Vagina (tissue), 2 donors: Measurements from ENCODE around the gene ST8SIA1. TPM values are rescaled to one million over a fixed set of nuclear protein-coding genes. Genes with fewer than 3 reads are reported as not detected.

ENCODE experiments used
- DNase-seq, 2 donors: peaks; one replicate each; pipeline ENCODE4 v3.0.0-alpha.2; 2017; ENCODE audit errors: extremely low spot score in 2 of 2
- H3K27ac ChIP-seq: fragments of 200-600 bp; sonication (generic); one replicate; pipeline ENCODE4 v1.5.1; 2019
- H3K27me3 ChIP-seq: fragments of 200-600 bp; sonication (generic); one replicate; pipeline ENCODE4 v1.5.1; 2019
- H3K36me3 ChIP-seq, 2 donors: fragments of 200-600 bp; sonication (generic); one replicate each; pipeline ENCODE4 v1.5.1; 2017 to 2019
- H3K4me1 ChIP-seq: fragments of 200-600 bp; sonication (generic); one replicate; pipeline ENCODE4 v1.5.1; 2019
- H3K4me3 ChIP-seq, 2 donors: fragments of 200-600 bp; sonication (generic); 1 replicate in 1 of 2; 2 replicates in 1 of 2; pipeline ENCODE4 v1.5.1; 2016 to 2019
- H3K9me3 ChIP-seq: fragments of 200-600 bp; sonication (generic); one replicate; pipeline ENCODE4 v1.5.1; 2019
- POLR2A ChIP-seq, 2 donors: fragments of 450-650 bp; IDR thresholded peaks; one replicate each; pipeline ENCODE4 v1.6.1; 2017; ENCODE audit warnings: antibody characterized with exemption in 2 of 2, mild to moderate bottlenecking in 2 of 2, moderate library complexity in 2 of 2
- POLR2AphosphoS5 ChIP-seq, 2 donors: sonication (generic); formaldehyde crosslinking; IDR thresholded peaks; one replicate each; pipeline ENCODE4 v1.9.0; 2017; ENCODE audit warnings: antibody characterized with exemption in 2 of 2, mild to moderate bottlenecking in 2 of 2, low read depth in 1 of 2; ENCODE audit not compliant: insufficient read depth in 1 of 2
- intact Hi-C: fragments of 100-400 bp; cut with DNase I; formaldehyde crosslinking; loops from one replicate; pipeline ENCODE4 v1.15.1; 2023
- total RNA-seq: library from RNA; depleted of rRNA; stranded (reverse); fragments of >200 nt; gene quantifications from one replicate; pipeline ENCODE4 v1.2.3, GENCODE V29; 2016
- TF ChIP-seq, protein P1 (sequence below), 3 experiments: fragments of 450-650 bp in 2 of 3; fragments of 200-600 bp in 1 of 3; sonication (generic) in 1 of 3; IDR thresholded peaks; one replicate each; pipeline ENCODE4 v1.5.1; 2017 to 2019; ENCODE audit warnings: antibody characterized with exemption in 3 of 3, mild to moderate bottlenecking in 2 of 3, moderate library complexity in 2 of 3

Gene ST8SIA1
- total RNA-seq, 1 donor from 2014 or later = 5.2 TPM

DNA sequence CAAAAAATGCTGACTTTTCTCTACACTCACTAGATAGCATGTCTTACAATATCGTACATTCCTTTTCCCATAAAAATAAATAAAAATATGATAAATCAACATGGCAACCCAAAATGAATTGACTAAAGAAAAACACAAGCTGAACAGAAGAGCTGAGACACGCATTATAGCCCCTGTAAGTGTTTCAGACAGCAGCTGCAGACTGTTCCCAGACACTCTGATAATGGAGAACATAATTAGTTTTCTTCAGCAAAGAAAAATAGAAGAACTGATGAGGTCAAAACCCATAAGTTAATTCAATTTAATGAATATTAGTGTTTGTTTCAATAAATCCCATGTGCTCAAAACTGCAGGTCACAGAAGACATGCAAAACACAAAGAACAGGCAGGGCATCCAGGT, 23.8 kb downstream of the ST8SIA1 start:
- H3K4me1 ChIP-seq = peaks cover 11% of the 10 kb centered on the region
- H3K4me3 ChIP-seq = no peak overlapping the region
- H3K27me3 ChIP-seq = no peaks in the 10 kb centered on the region
- TF ChIP-seq POLR2AphosphoS5 (IDR thresholded peaks at IDR 0.05; ENCODE audit: insufficient read depth in 1 of 2, low read depth in 1 of 2) (no peak), POLR2A (IDR thresholded peaks at IDR 0.05) (no peak)
- TF ChIP-seq, protein P1, sequence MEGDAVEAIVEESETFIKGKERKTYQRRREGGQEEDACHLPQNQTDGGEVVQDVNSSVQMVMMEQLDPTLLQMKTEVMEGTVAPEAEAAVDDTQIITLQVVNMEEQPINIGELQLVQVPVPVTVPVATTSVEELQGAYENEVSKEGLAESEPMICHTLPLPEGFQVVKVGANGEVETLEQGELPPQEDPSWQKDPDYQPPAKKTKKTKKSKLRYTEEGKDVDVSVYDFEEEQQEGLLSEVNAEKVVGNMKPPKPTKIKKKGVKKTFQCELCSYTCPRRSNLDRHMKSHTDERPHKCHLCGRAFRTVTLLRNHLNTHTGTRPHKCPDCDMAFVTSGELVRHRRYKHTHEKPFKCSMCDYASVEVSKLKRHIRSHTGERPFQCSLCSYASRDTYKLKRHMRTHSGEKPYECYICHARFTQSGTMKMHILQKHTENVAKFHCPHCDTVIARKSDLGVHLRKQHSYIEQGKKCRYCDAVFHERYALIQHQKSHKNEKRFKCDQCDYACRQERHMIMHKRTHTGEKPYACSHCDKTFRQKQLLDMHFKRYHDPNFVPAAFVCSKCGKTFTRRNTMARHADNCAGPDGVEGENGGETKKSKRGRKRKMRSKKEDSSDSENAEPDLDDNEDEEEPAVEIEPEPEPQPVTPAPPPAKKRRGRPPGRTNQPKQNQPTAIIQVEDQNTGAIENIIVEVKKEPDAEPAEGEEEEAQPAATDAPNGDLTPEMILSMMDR (IDR thresholded peaks at IDR 0.05) = no peak
- intact Hi-C loops = no loop called here
- H3K36me3 ChIP-seq = no peaks in the 10 kb centered on the region
- DNase-seq = no peak
- H3K9me3 ChIP-seq = no peaks in the 10 kb centered on the region
- no peak overlapping the region for H3K27ac ChIP-seq

DNA sequence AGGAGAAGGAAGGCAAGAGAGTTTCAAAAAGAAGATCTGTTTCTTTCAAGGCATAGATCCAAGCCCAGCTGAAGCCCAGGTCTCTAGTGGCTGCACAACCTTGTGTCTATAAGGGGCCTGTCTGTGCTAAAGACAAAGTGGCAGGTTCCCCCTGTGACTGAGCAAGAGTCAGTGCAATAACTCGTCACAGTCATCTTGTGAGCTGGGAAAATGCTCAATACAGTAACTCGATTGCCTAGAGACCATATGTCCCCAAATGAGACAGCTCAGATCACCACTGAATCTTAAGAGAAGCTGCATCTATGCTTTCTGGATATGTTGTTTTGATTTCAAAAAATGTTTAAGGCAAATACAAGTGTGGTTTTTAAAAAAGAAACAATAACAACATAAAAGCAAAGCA, 24.2 kb downstream of the ST8SIA1 start:
- intact Hi-C loops = no loop called here
- no peak for DNase-seq
- H3K9me3 ChIP-seq = no peaks in the 10 kb centered on the region
- no peaks in the 10 kb centered on the region for H3K36me3 ChIP-seq
- H3K4me1 ChIP-seq = peaks cover 11% of the 10 kb centered on the region
- H3K4me3 ChIP-seq = no peak overlapping the region
- no peak overlapping the region for H3K27ac ChIP-seq
- H3K27me3 ChIP-seq = no peaks in the 10 kb centered on the region
- TF ChIP-seq POLR2A (IDR thresholded peaks at IDR 0.05) (no peak), POLR2AphosphoS5 (IDR thresholded peaks at IDR 0.05; ENCODE audit: insufficient read depth in 1 of 2, low read depth in 1 of 2) (no peak)
- TF ChIP-seq, protein P1 (IDR thresholded peaks at IDR 0.05) = no peak

DNA sequence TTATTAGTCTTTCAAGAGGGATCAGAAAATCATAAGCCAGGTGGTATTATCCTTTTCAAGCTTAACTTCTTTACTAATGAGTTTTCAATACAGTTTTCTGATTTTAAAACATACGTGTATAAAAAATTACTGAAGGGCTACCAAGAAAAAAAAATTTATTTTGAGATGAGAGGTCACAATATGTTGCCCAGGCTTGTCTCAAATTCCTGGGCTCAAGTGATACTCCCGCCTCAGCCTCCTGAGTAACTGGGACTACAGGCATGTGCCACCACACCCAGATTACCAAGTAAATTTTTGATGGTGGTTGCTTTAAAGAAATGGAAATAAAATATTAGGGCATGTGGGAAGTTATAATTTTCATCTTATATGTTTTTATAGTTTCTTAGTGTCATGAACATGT, 26.7 kb downstream of the ST8SIA1 start:
- Histone ChIP-seq H3K4me1 (peaks cover 23% of the 10 kb centered on the region), H3K27me3 (no peaks in the 10 kb centered on the region), H3K36me3 (no peaks in the 10 kb centered on the region), H3K27ac (no peak overlapping the region), H3K4me3 (no peak overlapping the region), H3K9me3 (no peaks in the 10 kb centered on the region)
- TF ChIP-seq, protein P1 (IDR thresholded peaks at IDR 0.05) = no peak
- no peak for TF ChIP-seq POLR2A (IDR thresholded peaks at IDR 0.05)
- TF ChIP-seq POLR2AphosphoS5 (IDR thresholded peaks at IDR 0.05; ENCODE audit: insufficient read depth in 1 of 2, low read depth in 1 of 2) = no peak
- intact Hi-C loops = no loop called here
- no peak for DNase-seq

DNA sequence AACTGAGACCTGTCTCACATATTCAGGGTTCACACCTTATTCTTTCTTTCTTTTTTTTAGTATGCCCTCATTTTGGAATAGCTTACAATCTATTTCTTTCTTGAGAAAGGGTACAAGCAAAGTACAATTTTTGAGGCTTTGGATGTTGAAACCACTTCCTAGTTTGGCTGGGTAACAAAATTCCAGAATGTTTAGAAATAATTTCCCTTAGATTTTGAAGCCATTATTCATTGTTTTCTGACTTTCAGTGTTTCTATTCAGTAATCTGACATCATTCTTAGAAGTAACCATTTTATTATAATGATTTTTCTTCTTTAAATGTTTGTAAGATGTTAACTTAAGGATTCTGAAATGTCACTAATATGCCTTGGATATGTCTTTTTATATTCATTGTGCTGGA, 28.2 kb downstream of the ST8SIA1 start:
- DNase-seq = no peak
- no peak overlapping the region for H3K27ac ChIP-seq
- TF ChIP-seq POLR2AphosphoS5 (IDR thresholded peaks at IDR 0.05; ENCODE audit: insufficient read depth in 1 of 2, low read depth in 1 of 2) = no peak
- H3K4me1 ChIP-seq = peaks cover 13% of the 10 kb centered on the region
- H3K36me3 ChIP-seq = no peaks in the 10 kb centered on the region
- H3K27me3 ChIP-seq = no peaks in the 10 kb centered on the region
- intact Hi-C loops = no loop called here
- H3K9me3 ChIP-seq = no peaks in the 10 kb centered on the region
- H3K4me3 ChIP-seq = no peak overlapping the region

DNA sequence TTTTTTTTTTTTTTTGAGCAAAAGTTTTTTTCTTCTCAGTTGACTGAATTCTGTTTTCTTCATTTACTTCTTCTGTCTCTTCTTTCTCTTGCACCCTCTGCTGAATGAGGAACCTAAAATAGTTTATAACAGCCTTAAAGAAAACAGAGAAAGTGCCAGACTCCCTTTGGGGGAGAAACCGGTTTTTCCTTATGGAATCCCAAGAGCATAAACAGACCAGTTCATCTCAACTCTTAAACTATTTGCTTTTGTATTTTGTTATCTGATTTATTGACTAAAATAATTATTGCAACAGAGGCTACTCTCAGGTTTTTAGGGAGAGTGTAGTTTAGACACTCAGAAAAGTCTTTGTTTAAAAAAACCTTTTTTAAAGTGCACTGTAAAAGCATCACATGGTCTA, 30.2 kb downstream of the ST8SIA1 start:
- TF ChIP-seq, protein P1 (IDR thresholded peaks at IDR 0.05) = no peak
- no peak for TF ChIP-seq POLR2A (IDR thresholded peaks at IDR 0.05)
- no peak for TF ChIP-seq POLR2AphosphoS5 (IDR thresholded peaks at IDR 0.05; ENCODE audit: insufficient read depth in 1 of 2, low read depth in 1 of 2)
- Histone ChIP-seq H3K4me3 (no peak overlapping the region), H3K4me1 (peaks cover 13% of the 10 kb centered on the region), H3K36me3 (no peaks in the 10 kb centered on the region), H3K9me3 (no peaks in the 10 kb centered on the region), H3K27me3 (no peaks in the 10 kb centered on the region), H3K27ac (peak overlapping the region; percentile 68)
- intact Hi-C loops = no loop called here
- DNase-seq = no peak
